ENCODE measurements around the gene ANKRD53. TPM values are rescaled to one million over a fixed set of nuclear protein-coding genes. Genes with fewer than 3 reads are reported as not detected.

The ANKRD53 gene
- total and polyA plus RNA-seq, 2 donors (not counting 3 experiments of a cell fraction or from before 2014, with no cell fraction given) = 1.3 to 1.4 TPM

GRCh38 chr2:70930371-70931329 is 47.8 kb upstream of the ANKRD53 start:
- Histone ChIP-seq H3K9me3 (replicated peaks; ENCODE audit: control insufficient read depth, insufficient read depth, low read length) (no peaks in the 10 kb centered on the region), H2AFZ (ENCODE audit: low read depth, low read length) (no peak overlapping the region), H3K4me2 (ENCODE audit: insufficient read depth, low read length) (no peak overlapping the region), H3K9me1 (replicated peaks; ENCODE audit: control insufficient read depth, extremely low read depth, insufficient read depth, low read length) (no peaks in the 10 kb centered on the region), H3K27ac (ENCODE audit: insufficient read depth, low read depth, low read length) (no peak overlapping the region), H3K27me3 (ENCODE audit: control insufficient read depth in 2 of 2, insufficient read depth in 2 of 2, low read length in 2 of 2) (peaks cover 0 to 11% of the 10 kb centered on the region in 2 experiments), H4K20me1 (replicated peaks; ENCODE audit: control insufficient read depth, extremely low read depth, insufficient read depth, low read length) (no peaks in the 10 kb centered on the region), H3K4me3 (replicated peaks in 1 of 3; ENCODE audit: insufficient read depth in 1 of 3, low read depth in 1 of 3, low read length in 3 of 3) (no peak overlapping the region), H3K9ac (replicated peaks; ENCODE audit: extremely low read depth, insufficient read depth, low read length) (no peak overlapping the region), H3K79me2 (ENCODE audit: control insufficient read depth, insufficient read depth, low read length) (no peaks in the 10 kb centered on the region), H3K36me3 (ENCODE audit: control insufficient read depth in 2 of 2, extremely low read depth in 1 of 2, insufficient read depth in 2 of 2, low read length in 2 of 2) (no peaks in the 10 kb centered on the region), H3K4me1 (ENCODE audit: control insufficient read depth, extremely low read depth, insufficient read depth, low read length) (no peaks in the 10 kb centered on the region)
- dilution Hi-C loops (cut with MboI; ENCODE audit: extremely low pct_ligation_motif_present, low sequenced_read_pairs) = no loop called here
- DNase-seq (ENCODE audit: low read depth, low spot score) (no peak), FAIRE-seq (no peak)
- BruUV-seq (replicated peaks) = no TSS peak
- ChIA-PET POLR2A (no interaction called here), CTCF (interaction anchor here (1.0 kb wide), 1 partner anchor 18 kb away, joined by 4 read pairs; no protein-coding TSS in a partner anchor)
- intact Hi-C loops (cut with micrococcal nuclease) = no loop called here
- TF ChIP-seq GATA2 (IDR thresholded peaks at IDR 0.05; ENCODE audit: insufficient read depth, insufficient read length, low read depth, low read length) (no peak), MYC (IDR thresholded peaks at IDR 0.05; ENCODE audit: low read depth, low read length) (no peak), POLR2A (IDR thresholded peaks at IDR 0.05; ENCODE audit: low read depth, low read length) (no peak), MAX (IDR thresholded peaks at IDR 0.05; ENCODE audit: insufficient read depth, insufficient read length) (no peak), EZH2 (IDR thresholded peaks at IDR 0.05; ENCODE audit: borderline replicate concordance, low read depth, low read length, severe bottlenecking) (no peak), POLR2AphosphoS5 (IDR thresholded peaks at IDR 0.05; ENCODE audit: insufficient read depth, low read depth, low read length) (no peak), CTCF (IDR thresholded peaks at IDR 0.05; ENCODE audit: extremely low read depth in 1 of 2, insufficient read depth in 1 of 2, low read depth in 1 of 2, low read length in 2 of 2) (no peak), FOS (IDR thresholded peaks at IDR 0.05; ENCODE audit: borderline replicate concordance, insufficient read depth, low read length) (no peak)

All from endothelial cell of umbilical vein (primary cell).